CD4-positive, alpha-beta T cell (primary cell): Measurements from ENCODE around the gene KANK2. TPM values are rescaled to one million over a fixed set of nuclear protein-coding genes. Genes with fewer than 3 reads are reported as not detected.

ENCODE experiments used
- ATAC-seq: fragments of 200-7000 bp; cut with Tn5 transposase; one replicate; pipeline ENCODE4 v1.10.0; 2022; ENCODE audit warnings: mild to moderate bottlenecking; ENCODE audit not compliant: poor library complexity
- CTCF ChIA-PET: fragments of 350-600 bp; sonication (Branson Sonifier 250); formaldehyde crosslinking; loops from one replicate; lab custom pipeline; 2021; ENCODE audit warnings: antibody characterized with exemption, inconsistent platforms; lab: Charles Lee
- POLR2A ChIA-PET: fragments of 350-600 bp; sonication (Branson Sonifier 250); formaldehyde crosslinking; loops from one replicate; lab custom pipeline; 2021; ENCODE audit warnings: antibody characterized with exemption, inconsistent platforms; lab: Charles Lee
- DNase-seq, 14 experiments: peaks; one replicate each; pipeline ENCODE4 v3.0.0-alpha.2; 2013 to 2020; ENCODE audit warnings: mixed read lengths in 2 of 14
- H3K27ac ChIP-seq, 2 donors: one replicate each; pipeline versions ENCODE4 v1.5.1 to v1.7.0; 2013; ENCODE audit warnings: low read length in 2 of 2, low read depth in 1 of 2, mild to moderate bottlenecking in 1 of 2
- H3K27me3 ChIP-seq, 2 experiments: 1 replicate in 1 of 2; 2 replicates in 1 of 2; pipeline versions ENCODE4 v1.6.1 to v1.7.0; 2013; ENCODE audit warnings: low read length in 2 of 2, control low read depth in 1 of 2, mild to moderate bottlenecking in 1 of 2, moderate library complexity in 1 of 2; ENCODE audit not compliant: insufficient read depth in 2 of 2, control insufficient read depth in 1 of 2
- H3K36me3 ChIP-seq: one replicate; pipeline ENCODE4 v1.6.1; 2013; ENCODE audit warnings: low read length, control low read depth; ENCODE audit not compliant: insufficient read depth
- H3K4me1 ChIP-seq: one replicate; pipeline ENCODE4 v1.6.1; 2013; ENCODE audit warnings: low read length, control low read depth; ENCODE audit not compliant: insufficient read depth
- H3K4me3 ChIP-seq: one replicate; pipeline ENCODE4 v1.5.1; 2013; ENCODE audit warnings: mild to moderate bottlenecking, low read length, moderate library complexity
- H3K9me3 ChIP-seq, 2 experiments: 1 replicate in 1 of 2; 2 replicates in 1 of 2; pipeline versions ENCODE4 v1.6.1 to v1.7.0; 2013; ENCODE audit warnings: low read length in 2 of 2, mild to moderate bottlenecking in 2 of 2, control low read depth in 1 of 2, moderate library complexity in 1 of 2; ENCODE audit not compliant: control insufficient read depth in 1 of 2, insufficient read depth in 1 of 2
- H3K27ac Mint-ChIP-seq: one replicate; pipeline ENCODE4 v1.8.0; 2020; ENCODE audit warnings: mixed read lengths
- H3K27me3 Mint-ChIP-seq: one replicate; pipeline ENCODE4 v1.8.0; 2021; ENCODE audit warnings: mixed read lengths
- H3K36me3 Mint-ChIP-seq: one replicate; pipeline ENCODE4 v1.8.0; 2021; ENCODE audit warnings: low read depth, mixed read lengths
- H3K4me1 Mint-ChIP-seq: one replicate; pipeline ENCODE4 v1.8.0; 2021; ENCODE audit warnings: low read depth, mixed read lengths
- H3K4me3 Mint-ChIP-seq: one replicate; pipeline ENCODE4 v1.8.0; 2020; ENCODE audit warnings: mild to moderate bottlenecking, mixed read lengths
- H3K9me3 Mint-ChIP-seq: one replicate; pipeline ENCODE4 v1.8.0; 2020; ENCODE audit warnings: mixed read lengths
- intact Hi-C, 2 experiments: fragments of 100-400 bp; cut with DNase I in 1 of 2; cut with micrococcal nuclease in 1 of 2; formaldehyde crosslinking; loops; one replicate each; pipeline versions ENCODE4 v1.15.1 to v1.9.0; 2023 to 2025; cut with DNase I, micrococcal nuclease
- total RNA-seq, 174 experiments: library from RNA in 2 of 174; stranded (reverse) in 2 of 174; gene quantifications; one replicate each; pipeline ENCODE4 v1.2.3 and lab custom pipeline; 2021 to 2026
- TF ChIP-seq, protein P1 (sequence below): fragments of 200-600 bp; IDR thresholded peaks from one replicate; pipeline ENCODE4 v1.8.0; 2022; ENCODE audit warnings: antibody characterized with exemption, mild to moderate bottlenecking

Gene KANK2
- total RNA-seq, 2 experiments from 2014 or later, result not detected

- no peaks in the 10 kb centered on the region for H3K27me3 ChIP-seq
- ChIA-PET CTCF (interaction anchor here (2.8 kb wide), 1 partner anchor 96 kb away, joined by 15 read pairs; no protein-coding TSS in a partner anchor), POLR2A (no interaction called here)
- intact Hi-C loops, result loop anchor here (1.0 to 10.0 kb wide), 4 partner anchors 95 to 453 kb away; no protein-coding TSS in a partner anchor
- no peak for DNase-seq
- no peak overlapping the region for H3K27ac Mint-ChIP-seq
- no peak overlapping the region for H3K4me3 ChIP-seq
- H3K4me1 ChIP-seq, result peaks cover 6% of the 10 kb centered on the region
- H3K27me3 Mint-ChIP-seq, result no peaks in the 10 kb centered on the region
- peaks cover 31% of the 10 kb centered on the region for H3K36me3 Mint-ChIP-seq
- no peaks in the 10 kb centered on the region for H3K4me1 Mint-ChIP-seq
- peaks cover 40% of the 10 kb centered on the region for H3K36me3 ChIP-seq
- TF ChIP-seq, protein P1, sequence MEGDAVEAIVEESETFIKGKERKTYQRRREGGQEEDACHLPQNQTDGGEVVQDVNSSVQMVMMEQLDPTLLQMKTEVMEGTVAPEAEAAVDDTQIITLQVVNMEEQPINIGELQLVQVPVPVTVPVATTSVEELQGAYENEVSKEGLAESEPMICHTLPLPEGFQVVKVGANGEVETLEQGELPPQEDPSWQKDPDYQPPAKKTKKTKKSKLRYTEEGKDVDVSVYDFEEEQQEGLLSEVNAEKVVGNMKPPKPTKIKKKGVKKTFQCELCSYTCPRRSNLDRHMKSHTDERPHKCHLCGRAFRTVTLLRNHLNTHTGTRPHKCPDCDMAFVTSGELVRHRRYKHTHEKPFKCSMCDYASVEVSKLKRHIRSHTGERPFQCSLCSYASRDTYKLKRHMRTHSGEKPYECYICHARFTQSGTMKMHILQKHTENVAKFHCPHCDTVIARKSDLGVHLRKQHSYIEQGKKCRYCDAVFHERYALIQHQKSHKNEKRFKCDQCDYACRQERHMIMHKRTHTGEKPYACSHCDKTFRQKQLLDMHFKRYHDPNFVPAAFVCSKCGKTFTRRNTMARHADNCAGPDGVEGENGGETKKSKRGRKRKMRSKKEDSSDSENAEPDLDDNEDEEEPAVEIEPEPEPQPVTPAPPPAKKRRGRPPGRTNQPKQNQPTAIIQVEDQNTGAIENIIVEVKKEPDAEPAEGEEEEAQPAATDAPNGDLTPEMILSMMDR, result no peak
- H3K27ac ChIP-seq, result no peak overlapping the region
- ATAC-seq, result no peak
- H3K9me3 ChIP-seq, result no peaks in the 10 kb centered on the region
- H3K9me3 Mint-ChIP-seq, result no peaks in the 10 kb centered on the region
- no peak overlapping the region for H3K4me3 Mint-ChIP-seq
Measured at GRCh38 chr19:11131471-11131870, 65.9 kb downstream of the KANK2 start.

DNA sequence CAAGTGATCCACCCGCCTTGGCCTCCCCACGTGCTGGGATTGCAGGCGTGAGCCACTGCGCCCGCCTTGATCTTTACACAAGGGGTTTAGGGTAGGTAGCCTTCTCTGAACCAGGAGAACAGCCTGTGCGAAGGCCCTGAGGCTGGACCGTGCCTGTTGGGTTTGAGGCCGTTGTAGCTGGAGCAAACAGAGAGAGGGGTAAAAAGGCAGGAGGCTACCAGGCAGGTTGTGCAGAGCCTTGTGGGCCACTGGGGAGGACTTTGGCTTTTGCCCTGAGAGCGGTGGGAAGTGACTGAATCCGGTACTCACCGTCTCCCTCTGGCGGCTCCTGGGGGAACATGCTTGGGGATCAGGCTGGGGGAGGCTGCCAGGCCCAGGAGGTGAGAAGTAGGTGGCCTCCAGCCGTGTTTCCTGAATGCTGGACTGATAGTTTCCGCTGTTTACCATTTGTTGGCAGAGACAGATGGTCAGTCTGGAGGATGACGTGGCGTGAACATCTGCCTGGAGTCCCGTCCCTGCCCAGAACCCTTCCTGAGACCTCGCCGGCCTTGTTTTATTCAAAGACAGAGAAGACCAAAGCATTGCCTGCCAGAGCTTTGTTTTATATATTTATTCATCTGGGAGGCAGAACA, 66.4 kb downstream of the KANK2 start:
- peak; percentile 63 to 84 (median 70) for DNase-seq
- ChIA-PET POLR2A (no interaction called here), CTCF (interaction anchor here (0.9 to 2.8 kb wide), 2 partner anchors 68 to 95 kb away, joined by 4 to 15 read pairs; no protein-coding TSS in a partner anchor)
- H3K9me3 ChIP-seq, result no peaks in the 10 kb centered on the region
- no peaks in the 10 kb centered on the region for H3K27me3 ChIP-seq
- peaks cover 35% of the 10 kb centered on the region for H3K36me3 Mint-ChIP-seq
- TF ChIP-seq, protein P1, result peak; percentile 78
- no peaks in the 10 kb centered on the region for H3K9me3 Mint-ChIP-seq
- H3K4me3 ChIP-seq, result no peak overlapping the region
- peaks cover 42% of the 10 kb centered on the region for H3K36me3 ChIP-seq
- H3K4me1 ChIP-seq, result peaks cover 11% of the 10 kb centered on the region
- H3K4me3 Mint-ChIP-seq, result no peak overlapping the region
- ATAC-seq, result peak; percentile 83
- no peak overlapping the region for H3K27ac ChIP-seq
- no peaks in the 10 kb centered on the region for H3K27me3 Mint-ChIP-seq
- no peak overlapping the region for H3K27ac Mint-ChIP-seq
- intact Hi-C loops, result loop anchor here (1.0 to 10.0 kb wide), 4 partner anchors 95 to 454 kb away; no protein-coding TSS in a partner anchor
- H3K4me1 Mint-ChIP-seq, result no peaks in the 10 kb centered on the region

DNA sequence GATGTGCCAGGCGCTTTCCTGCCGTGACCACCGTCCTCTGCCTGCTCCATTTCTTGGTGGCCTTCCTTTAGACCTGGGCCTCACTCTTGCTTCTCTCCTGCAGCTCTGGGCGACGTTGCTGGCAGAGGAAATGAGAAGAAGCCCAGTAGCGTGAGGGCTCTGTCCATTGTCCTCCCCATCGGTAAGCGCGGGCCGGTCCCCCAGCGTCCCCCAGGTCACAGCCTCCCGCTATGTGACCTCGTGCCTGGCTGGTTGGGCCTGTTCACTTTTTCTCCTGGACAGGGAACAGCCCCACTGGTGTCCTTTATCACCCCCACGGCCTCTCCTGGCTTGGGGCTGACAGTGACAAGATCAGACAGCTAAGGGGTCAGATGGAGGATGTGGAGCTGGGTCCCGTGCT, 69.4 kb downstream of the KANK2 start:
- Mint-ChIP-seq H3K27me3 (no peaks in the 10 kb centered on the region), H3K4me1 (no peaks in the 10 kb centered on the region), H3K27ac (no peak overlapping the region), H3K36me3 (peaks cover 40% of the 10 kb centered on the region), H3K9me3 (no peaks in the 10 kb centered on the region), H3K4me3 (no peak overlapping the region)
- ChIA-PET CTCF (no interaction called here), POLR2A (no interaction called here)
- Histone ChIP-seq H3K36me3 (peaks cover 61% of the 10 kb centered on the region), H3K27ac (no peak overlapping the region), H3K4me1 (peaks cover 12% of the 10 kb centered on the region), H3K27me3 (no peaks in the 10 kb centered on the region), H3K4me3 (no peak overlapping the region), H3K9me3 (no peaks in the 10 kb centered on the region)
- TF ChIP-seq, protein P1, result no peak
- ATAC-seq (no peak), DNase-seq (no peak)
- intact Hi-C loops, result loop anchor here (5.0 kb wide), 2 partner anchors 36 to 41 kb away; partner anchors contain the start of gene LDLR (in 1 of the 2)
